ENCODE measurements around the gene RAB26. TPM values are rescaled to one million over a fixed set of nuclear protein-coding genes. Genes with fewer than 3 reads are reported as not detected.

RAB26 gene
- total and polyA plus RNA-seq, 4 donors = 1.9 to 3.9 (median 3.0) TPM

GRCh38 chr16:2198283-2198682 is 49.9 kb downstream of the RAB26 start:
- H3K27ac ChIP-seq (ENCODE audit: low read depth in 1 of 2, low read length in 2 of 2) = no peak overlapping the region
- H3K36me3 ChIP-seq (ENCODE audit: control insufficient read depth in 4 of 4, insufficient read depth in 3 of 4, low read depth in 1 of 4, low read length in 3 of 4) = no peaks in the 10 kb centered on the region
- H3K9ac ChIP-seq (ENCODE audit: low read depth in 1 of 2, low read length in 2 of 2) = no peak overlapping the region
- H3K4me3 ChIP-seq (ENCODE audit: low read depth in 1 of 3, low read length in 3 of 3) = no peak overlapping the region
- WGBS = 76% methylated on average over 4 of the region's 4 CpGs
- TF ChIP-seq MAX (IDR thresholded peaks at IDR 0.05) = no peak
- TF ChIP-seq HNF4A (conservative IDR thresholded peaks at IDR 0.05) = no peak
- no peak for TF ChIP-seq RXRA (IDR thresholded peaks at IDR 0.05)
- TF ChIP-seq RAD21 (IDR thresholded peaks at IDR 0.05) = no peak
- TF ChIP-seq YY1 (IDR thresholded peaks at IDR 0.05) = no peak
- TF ChIP-seq SP1 (IDR thresholded peaks at IDR 0.05) = no peak
- no peak for TF ChIP-seq ZBTB33 (IDR thresholded peaks at IDR 0.05)
- TF ChIP-seq HNF4G (IDR thresholded peaks at IDR 0.05) = no peak
- TF ChIP-seq NR2F2 (IDR thresholded peaks at IDR 0.05) = no peak
- no peak for TF ChIP-seq FOXA2 (IDR thresholded peaks at IDR 0.05)
- TF ChIP-seq JUND (IDR thresholded peaks at IDR 0.05) = no peak
- TF ChIP-seq TAF1 (conservative IDR thresholded peaks at IDR 0.05) = no peak
- no peak for TF ChIP-seq EGR1 (IDR thresholded peaks at IDR 0.05; ENCODE audit: low read depth in 2 of 2)
- TF ChIP-seq, protein P1, sequence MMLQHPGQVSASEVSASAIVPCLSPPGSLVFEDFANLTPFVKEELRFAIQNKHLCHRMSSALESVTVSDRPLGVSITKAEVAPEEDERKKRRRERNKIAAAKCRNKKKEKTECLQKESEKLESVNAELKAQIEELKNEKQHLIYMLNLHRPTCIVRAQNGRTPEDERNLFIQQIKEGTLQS (IDR thresholded peaks at IDR 0.05) = no peak
- no peak for TF ChIP-seq FOXA1 (IDR thresholded peaks at IDR 0.05)
- TF ChIP-seq GABPA (IDR thresholded peaks at IDR 0.05 in 1 of 2, conservative IDR thresholded peaks at IDR 0.05 in 1 of 2) = no peak
- TF ChIP-seq, protein P2, sequence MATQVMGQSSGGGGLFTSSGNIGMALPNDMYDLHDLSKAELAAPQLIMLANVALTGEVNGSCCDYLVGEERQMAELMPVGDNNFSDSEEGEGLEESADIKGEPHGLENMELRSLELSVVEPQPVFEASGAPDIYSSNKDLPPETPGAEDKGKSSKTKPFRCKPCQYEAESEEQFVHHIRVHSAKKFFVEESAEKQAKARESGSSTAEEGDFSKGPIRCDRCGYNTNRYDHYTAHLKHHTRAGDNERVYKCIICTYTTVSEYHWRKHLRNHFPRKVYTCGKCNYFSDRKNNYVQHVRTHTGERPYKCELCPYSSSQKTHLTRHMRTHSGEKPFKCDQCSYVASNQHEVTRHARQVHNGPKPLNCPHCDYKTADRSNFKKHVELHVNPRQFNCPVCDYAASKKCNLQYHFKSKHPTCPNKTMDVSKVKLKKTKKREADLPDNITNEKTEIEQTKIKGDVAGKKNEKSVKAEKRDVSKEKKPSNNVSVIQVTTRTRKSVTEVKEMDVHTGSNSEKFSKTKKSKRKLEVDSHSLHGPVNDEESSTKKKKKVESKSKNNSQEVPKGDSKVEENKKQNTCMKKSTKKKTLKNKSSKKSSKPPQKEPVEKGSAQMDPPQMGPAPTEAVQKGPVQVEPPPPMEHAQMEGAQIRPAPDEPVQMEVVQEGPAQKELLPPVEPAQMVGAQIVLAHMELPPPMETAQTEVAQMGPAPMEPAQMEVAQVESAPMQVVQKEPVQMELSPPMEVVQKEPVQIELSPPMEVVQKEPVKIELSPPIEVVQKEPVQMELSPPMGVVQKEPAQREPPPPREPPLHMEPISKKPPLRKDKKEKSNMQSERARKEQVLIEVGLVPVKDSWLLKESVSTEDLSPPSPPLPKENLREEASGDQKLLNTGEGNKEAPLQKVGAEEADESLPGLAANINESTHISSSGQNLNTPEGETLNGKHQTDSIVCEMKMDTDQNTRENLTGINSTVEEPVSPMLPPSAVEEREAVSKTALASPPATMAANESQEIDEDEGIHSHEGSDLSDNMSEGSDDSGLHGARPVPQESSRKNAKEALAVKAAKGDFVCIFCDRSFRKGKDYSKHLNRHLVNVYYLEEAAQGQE (IDR thresholded peaks at IDR 0.05) = no peak
- TF ChIP-seq, protein P3, sequence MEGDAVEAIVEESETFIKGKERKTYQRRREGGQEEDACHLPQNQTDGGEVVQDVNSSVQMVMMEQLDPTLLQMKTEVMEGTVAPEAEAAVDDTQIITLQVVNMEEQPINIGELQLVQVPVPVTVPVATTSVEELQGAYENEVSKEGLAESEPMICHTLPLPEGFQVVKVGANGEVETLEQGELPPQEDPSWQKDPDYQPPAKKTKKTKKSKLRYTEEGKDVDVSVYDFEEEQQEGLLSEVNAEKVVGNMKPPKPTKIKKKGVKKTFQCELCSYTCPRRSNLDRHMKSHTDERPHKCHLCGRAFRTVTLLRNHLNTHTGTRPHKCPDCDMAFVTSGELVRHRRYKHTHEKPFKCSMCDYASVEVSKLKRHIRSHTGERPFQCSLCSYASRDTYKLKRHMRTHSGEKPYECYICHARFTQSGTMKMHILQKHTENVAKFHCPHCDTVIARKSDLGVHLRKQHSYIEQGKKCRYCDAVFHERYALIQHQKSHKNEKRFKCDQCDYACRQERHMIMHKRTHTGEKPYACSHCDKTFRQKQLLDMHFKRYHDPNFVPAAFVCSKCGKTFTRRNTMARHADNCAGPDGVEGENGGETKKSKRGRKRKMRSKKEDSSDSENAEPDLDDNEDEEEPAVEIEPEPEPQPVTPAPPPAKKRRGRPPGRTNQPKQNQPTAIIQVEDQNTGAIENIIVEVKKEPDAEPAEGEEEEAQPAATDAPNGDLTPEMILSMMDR (IDR thresholded peaks at IDR 0.05; ENCODE audit: low read depth, low read length, missing input control) = no peak
- H3K4me1 ChIP-seq (ENCODE audit: control insufficient read depth in 4 of 4, insufficient read depth in 4 of 4, low read length in 3 of 4) = peaks cover 2 to 11% (median 4%) of the 10 kb centered on the region in 4 donors
- DNase-seq (ENCODE audit: low spot score) = no peak
- no peaks in the 10 kb centered on the region for H3K9me3 ChIP-seq (ENCODE audit: control insufficient read depth in 4 of 4, low read length in 3 of 4)
- H3K27me3 ChIP-seq (ENCODE audit: control insufficient read depth in 4 of 4, insufficient read depth in 4 of 4, low read length in 3 of 4) = peaks cover 0 to 2% (median 0%) of the 10 kb centered on the region in 4 donors

Data from liver (tissue), 9 donors.